HG03565 (cell line): Measurements from ENCODE around the gene ADCY6.
"Not testable (repeated sequence)": the region's sequence is repeated elsewhere in the genome, so short reads cannot be mapped to it uniquely, and the experiment has no call there.

ENCODE experiments used
- ATAC-seq: cut with Tn5 transposase; IDR thresholded peaks from one replicate; pipeline ENCODE4 v1.9.1; 2021; ENCODE audit warnings: mild to moderate bottlenecking, moderate library complexity; ENCODE audit not compliant: unreplicated experiment

Gene ADCY6

DNA sequence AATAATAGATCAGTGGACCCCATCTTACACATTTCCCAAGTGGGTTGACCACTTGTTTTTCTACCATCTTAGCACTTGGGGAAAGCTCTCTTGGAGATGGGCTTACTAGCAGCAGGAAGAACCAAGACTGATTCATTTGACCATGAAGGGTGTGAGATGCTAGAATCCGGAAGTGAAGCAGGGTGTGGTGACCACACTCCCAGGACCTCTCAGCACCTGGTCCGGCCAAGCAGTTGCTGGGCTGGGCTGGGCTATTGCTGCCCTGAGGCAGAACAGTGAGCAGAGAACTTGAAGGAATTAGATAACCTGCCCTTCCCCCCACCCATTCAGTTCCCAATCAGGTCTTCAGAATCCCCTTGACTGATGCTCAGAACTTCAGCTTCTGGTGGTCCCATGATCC, 24.4 kb downstream of the ADCY6 start:
- ATAC-seq: no peak

DNA sequence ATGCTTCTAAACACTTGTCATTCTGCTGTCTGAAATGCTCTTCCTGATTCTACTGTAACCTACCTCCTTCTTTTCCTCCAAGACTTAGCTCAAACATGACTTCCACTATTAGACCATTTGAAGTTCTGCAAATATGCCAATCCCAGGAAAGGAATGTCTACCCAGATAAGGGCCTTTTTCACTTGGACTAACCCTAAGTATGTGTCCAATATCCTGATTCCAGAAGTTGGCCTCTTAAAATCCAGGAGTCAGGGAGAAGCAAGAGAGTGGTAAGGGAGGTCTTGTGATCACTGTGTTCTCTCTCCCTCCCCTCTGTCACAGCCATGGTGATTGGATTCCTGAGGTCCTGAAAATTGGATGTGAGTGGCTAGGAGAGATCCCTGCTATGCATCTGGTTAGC, 30.2 kb downstream of the ADCY6 start:
- ATAC-seq: no peak

DNA sequence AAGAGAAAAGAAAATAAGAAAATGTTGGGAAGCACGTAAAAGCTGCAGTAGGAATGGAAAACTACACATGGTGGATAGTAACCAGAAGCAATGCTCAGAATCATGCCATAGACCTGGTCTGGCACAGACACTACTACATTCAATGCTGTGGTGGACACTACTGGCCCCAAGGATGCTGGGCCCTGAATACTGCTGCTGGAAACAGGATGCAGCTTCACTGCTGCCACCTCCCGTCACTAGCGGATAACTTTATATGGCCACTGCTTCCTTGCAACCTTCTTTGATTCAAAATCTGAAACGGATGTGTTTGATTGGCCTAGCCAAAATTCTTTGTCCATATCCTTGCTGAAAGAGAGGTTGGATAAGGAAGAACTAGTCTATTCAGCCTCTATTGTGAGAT, 30.7 kb downstream of the ADCY6 start:
- no peak for ATAC-seq

DNA sequence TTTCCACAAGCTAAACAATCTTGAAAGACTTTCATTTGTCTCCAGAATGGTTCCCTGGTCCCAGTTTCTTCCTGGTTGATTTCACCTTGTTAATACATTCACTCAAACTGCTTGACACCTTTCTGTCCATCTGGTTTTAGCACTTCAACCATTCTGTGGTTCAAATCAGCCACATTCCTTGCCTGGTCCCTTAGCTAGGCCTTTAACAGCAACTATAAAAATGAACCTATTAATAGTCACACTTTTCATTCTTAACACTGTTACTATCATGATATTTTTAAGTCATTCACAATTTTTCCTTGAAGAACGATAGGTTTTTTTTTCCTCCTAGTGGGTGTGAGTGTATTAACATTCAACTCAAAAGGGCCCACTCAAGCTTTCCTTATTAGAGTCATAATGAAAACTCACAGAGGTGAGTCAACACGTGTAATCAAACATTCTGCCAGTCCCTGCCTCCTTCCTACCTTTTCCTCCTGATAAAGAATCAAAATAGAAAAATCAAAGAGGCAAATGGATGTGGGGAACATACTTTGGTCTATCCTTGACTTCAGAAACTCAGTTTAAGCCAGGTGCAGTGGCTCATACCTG, 38.0 kb downstream of the ADCY6 start:
- no peak for ATAC-seq

DNA sequence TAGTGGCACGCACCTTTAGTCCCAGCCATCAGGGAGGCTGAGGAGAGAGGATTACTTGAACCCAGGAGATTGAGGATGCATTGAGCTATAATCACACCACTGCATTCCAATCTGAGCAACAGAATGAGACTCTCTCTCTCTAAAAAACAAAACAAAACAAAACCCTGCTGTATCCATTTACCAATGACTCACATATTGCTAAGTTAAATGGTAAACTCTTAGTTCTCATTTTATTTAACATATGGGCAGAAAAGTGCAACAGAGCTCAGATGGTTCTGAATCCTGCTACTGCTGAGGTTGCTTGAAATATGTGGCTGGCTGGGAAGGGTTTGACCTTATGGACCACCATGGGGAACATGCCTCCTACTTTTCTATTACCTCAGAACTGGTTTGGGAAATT, 38.7 kb downstream of the ADCY6 start:
- no peak for ATAC-seq

DNA sequence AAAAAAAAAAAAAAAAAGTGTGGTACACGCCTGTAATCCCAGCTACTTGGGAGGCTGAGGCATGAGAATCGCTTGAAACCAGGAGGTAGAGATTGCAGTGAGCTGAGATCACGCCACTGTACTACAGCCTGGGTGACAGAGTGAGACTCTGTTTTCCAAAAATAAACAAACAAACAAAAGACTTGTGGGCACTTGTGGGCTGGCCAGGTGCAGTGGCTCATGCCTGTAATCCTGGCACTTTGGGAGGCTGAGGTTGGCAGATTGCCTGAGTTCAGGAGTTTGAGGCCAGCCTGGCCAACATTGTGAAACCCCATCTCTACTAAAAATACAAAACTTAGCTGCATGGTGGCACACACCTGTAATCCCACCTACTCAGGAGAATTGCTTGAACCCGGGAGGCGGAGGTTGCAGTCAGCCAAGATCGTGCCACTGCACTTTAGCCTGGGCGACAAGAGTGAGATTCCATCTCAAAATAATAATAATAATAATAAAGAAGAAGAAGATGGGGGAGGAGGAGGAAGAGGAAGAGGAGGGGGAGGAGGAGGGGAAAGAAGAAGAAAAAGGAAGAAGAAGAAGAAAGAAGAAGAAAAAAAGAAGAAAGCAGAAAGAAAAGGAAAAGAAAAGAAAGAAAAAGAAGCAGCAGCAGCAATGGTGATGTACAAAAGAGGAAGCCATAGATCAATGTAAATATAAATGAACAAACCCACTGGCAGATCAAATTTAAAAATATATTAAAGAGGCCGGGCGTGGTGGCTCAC, 44.5 kb downstream of the ADCY6 start:
- ATAC-seq: no peak

DNA sequence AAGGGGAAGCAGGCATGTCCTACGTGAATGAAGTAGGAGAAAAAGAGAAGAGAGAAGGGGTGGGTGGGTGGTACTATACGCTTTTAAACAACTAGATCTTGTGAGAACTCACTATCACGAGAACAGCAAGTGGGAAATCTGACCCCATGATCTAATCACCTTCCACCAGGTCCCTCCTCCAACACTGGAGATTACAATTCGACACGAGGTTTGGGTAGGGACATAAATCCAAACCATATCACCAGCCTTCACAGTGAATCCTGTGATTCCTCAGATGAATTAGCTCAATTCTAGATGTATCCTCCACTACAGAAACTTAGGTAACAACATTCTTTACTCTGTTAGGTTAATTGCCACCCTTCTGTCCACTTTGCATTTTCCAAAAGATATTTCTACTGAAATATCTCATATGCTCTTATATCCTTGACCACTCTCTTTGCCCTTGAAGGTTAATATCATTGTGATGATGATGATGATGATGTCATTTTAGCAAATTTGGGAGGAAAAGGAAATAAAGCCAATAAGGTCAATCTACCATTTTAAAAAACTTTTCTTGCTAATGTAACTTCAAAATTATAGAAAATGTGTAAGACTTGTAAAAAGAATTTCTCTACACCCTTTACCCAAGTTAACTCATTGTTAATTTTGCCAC, 49.1 kb downstream of the ADCY6 start:
- ATAC-seq: no peak

DNA sequence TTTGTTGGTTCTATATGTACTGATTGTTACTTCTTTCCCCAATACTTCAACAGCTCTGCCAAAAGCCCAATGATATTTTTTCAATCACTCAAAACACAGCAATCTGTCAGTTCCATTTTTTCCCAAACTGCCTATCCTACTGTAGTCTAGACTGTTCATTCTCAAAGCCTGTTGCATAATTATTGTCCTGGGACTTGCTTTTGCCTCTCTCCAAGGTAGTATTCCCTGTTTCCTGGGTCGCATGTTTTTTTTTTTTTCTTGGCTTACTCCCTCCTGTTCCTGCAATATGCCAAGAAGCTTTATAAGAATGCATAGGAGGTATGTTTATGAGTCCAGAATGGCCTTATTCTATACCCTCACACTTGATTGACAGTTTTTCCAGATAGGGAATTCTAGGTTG, 52.4 kb downstream of the ADCY6 start:
- ATAC-seq: no peak

DNA sequence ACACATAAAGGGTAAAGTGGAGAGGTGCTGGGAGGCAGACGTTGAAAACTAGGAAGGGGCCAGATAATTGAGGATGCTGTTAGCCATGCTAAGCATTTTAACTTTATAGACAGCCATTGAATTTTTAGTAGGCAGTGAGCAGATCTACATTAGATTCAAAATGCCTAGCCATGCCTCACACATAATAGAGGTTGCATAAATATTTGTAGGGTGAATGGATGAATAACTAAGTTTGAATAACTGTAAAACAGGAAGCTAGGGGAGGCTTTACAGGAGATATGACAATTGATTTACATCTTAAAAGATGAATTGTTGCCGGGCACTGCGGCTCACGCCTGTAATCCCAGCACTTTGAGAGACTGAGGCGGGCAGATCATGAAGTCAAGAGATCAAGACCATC, 60.1 kb downstream of the ADCY6 start:
- ATAC-seq: no peak

DNA sequence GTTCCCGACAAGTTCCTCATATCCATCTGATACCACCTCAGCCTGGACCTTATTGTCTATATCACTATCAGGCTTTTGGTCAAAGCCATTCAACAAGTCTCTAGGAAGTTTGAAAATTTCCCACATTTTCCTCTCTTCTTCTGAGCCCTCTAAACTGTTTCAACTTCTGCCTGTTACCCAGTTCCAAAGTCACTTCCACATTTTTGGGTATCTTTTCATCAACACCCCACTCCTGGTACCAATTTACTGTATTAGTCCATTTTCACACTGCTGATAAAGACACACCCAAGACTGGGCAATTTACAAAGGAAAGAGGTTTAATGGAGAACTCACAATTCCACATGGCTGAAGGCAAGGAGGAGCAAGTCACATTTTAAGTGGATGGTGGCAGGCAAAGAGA, 68.2 kb downstream of the ADCY6 start:
- not testable (repeated sequence) for ATAC-seq

DNA sequence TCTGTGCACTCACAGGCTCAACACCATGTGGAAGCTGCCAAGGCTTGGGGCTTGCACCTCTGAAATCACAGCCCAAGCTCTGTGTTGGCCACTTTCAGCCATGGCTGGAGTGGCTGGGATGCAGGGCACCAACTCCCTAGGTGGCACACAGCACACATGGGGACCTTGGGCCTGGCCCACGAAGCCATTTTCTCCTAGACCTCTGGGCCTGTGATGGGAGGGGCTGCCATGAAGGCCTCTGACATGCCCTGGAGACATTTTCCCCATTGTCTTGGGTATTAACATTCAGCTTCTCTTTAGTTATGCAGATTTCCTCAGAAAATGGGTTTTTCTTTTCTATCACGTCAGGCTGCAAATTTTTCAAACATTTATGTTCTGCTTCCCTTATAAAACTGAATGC, 68.7 kb downstream of the ADCY6 start:
- ATAC-seq: not testable (repeated sequence)

DNA sequence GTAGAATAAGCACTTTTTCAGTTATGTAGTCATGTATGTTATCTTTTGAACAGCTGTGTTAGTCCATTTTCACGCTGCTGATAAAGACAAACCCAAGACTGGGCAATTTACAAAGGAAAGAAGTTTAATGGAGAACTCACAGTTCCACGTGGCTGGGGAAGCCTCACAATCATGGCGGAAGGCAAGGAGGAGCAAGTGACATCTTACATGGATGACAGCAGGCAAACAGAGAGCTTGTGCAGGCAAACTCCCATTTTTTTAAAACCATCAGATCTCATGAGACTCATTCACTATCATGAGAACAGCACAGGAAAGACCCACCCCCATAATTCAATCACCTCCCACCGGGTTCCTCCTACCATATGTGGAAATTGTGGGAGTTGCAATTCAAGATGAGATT, 69.9 kb downstream of the ADCY6 start:
- ATAC-seq: not testable (repeated sequence)

DNA sequence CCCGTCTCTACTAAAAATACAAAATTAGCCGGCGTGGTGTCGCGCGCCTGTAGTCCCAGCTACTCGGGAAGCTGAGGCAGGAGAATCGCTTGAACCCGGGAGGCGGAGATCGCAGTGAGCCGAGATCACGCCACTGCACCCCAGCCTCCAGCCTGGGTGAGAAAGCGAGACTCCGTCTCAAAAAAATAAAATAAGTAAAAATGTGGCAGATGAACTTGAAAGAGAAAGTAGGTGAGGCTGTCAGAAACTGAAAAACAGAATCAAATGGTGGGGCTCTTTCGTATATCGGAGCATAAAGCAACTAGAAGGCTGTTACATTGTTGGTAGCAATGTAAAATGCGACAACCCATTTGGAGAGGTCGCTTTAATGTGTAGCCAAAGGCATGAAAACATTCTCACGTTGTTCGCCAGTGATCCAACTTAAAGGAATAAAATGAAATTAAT, 71.6 kb downstream of the ADCY6 start:
- ATAC-seq: no peak

DNA sequence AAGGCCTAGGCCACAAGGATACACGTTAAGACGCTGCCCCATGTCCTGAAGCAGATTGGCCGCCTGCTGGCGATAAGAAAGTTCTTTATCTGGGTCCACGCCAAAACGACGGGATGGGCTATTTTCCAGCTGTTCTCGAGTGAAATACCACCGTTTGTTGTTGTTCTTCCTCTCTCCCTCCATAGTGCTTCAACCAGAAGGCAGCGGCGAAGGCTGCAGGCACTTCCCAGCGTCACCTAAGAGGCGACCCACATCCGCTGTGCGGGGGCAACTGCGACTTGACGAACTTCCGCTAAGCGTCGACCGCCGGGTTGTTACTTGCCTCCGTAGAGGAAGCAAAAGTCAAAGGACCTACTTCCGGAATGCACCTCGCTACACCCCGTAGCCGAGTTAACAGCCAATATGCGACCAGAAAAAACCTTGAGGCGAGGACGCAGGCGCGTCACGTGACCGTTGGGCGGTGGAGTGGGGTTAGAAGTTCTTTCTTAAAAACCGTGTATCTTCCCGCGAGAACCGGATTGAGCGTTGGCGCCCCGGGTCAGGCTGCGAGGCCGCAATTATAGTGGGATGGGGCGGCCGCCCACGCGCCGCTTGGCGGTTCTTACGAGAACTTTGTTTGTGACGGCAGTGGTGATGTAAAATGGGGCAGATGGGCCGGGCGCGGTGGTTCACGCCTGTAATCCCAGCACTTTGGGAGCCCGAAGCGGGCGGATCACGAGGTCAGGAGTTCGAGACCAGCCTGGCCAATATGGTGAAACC, 72.2 kb downstream of the ADCY6 start, which contains the start of gene CCNT1:
Gene CCNT1 (minus strand): TSS at position 215 of the 759 bp plus-strand sequence. CDS start 32 bp downstream, at position 183.
- ATAC-seq: peak; percentile 95
